Measurements from ENCODE around the gene WNK1.
"Not testable (repeated sequence)": the region's sequence is repeated elsewhere in the genome, so short reads cannot be mapped to it uniquely, and the experiment has no call there.

WNK1 gene

DNA sequence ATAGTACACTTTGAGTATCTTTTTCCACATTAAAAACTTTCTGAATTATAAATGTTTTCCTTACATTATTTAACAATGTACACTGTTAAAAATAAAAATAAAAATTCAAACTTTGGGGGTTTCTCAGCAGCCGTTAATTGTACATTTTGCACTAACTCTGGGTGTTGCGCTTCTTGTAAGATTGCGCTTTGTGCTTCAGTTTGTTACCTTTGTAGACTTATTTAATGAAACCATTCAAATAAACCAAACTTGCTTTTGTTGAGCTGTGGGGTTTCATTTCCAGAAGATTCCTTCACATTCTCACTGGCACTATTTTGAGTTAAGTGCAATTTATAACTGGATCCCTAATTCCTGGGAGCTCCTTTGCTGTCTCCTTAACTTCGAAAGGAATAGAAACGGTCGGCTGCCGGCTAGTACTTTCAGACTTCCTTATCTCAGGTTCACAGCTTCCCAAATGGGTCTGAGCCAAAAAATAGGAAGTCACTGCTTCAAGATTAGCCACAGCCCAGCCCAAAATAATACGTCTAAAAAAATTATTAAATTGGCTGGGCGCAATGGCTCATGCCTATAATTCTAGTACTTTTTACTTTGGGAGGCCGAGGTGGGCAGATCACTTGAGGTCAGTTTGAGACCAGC lies 158.9 kb downstream of the WNK1 start:
- no peak for DNase-seq (ENCODE audit: low read depth)

DNA sequence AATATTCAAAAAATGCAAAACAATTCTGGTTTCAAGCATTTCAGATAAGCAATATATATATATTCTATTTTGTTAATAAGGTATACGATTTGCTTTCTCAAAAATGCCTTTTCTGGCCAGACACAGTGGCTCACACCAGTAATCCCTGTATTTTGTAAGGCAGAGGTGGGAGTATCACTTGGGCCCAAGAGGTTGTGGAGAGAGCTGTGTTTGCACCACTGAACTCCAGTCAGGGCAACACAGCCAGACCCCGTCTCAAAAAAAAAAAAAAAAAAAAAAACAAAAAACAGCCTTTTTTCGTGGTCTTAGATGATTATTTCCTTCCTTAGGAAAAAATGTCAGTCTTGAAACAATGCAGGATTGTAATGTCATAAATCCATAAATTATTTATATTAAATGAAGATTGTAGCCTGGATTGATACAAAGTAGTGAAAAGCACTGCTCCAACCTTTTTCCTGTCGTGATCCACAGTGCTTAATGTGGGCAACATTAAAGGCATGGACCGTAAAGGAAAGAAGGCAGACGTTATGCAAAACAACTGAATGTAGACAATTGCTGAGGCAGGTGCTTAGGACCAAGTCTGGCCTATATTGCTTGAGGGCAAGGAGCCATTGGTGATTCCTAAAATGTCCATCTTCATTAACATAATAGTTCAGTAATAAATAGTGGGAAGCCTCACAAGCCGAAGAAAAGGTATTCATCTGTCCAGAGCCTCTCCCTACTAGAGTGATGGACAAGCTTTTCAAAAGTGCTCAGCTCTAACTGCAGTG lies 160.3 kb downstream of the WNK1 start:
- no peak for DNase-seq (ENCODE audit: low read depth)

DNA sequence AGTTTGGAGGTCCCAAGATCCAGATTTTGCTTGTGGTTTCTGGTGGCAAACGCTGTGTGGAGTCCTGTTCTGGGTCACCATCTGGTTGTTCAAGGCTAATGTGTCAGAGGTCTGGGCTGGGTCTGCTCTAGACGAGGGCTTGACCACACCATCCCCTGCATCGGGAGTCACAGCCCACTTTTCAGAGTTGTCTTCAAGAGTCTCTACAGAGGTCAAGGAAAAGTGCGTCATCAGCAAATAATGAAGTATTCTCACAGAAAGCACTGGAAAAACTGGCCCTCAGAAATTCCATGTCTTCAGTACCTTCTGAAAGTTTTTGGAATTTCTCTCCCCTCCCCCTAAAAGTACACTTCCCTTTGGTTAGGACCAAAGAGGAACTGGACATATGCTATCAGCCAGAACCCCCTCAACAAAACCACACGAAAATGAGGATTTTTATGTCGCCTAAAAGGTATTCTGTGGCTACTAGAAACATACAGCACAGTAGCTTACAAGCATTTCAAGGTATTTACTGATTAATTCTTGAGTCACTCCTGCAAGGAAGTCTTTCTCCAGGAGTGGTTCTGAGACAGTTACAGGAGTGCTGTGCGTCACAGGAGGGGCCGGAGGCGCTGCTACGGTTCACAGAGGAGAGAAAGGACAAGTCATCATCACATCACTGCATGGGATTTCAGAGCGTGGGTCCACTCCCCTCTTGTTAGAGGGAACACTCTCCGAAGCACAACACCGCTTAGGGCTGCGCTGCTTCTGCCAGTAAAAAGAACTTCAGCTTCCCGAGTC lies 161.7 kb downstream of the WNK1 start:
- peak; percentile 38 for DNase-seq (ENCODE audit: low read depth)

DNA sequence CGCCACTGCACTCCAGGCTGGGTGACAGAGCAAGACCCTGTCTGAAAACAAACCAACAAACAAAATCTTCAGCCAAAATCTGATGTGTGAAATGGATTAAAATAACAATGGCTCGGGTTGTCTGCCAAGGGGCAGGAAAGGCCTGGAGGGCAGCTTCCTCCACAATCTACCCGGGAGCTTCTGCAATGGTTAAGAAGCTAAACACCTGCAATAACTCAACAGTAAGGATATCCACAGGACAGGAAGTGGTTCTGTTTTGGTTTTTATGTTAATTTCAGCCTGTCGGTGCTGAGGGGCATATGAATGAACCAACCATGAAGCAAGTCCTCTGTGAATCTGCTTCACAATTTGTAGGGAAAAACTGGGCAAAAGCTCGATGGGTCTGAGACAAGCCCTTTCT lies 162.7 kb downstream of the WNK1 start:
- no peak for DNase-seq (ENCODE audit: low read depth)

DNA sequence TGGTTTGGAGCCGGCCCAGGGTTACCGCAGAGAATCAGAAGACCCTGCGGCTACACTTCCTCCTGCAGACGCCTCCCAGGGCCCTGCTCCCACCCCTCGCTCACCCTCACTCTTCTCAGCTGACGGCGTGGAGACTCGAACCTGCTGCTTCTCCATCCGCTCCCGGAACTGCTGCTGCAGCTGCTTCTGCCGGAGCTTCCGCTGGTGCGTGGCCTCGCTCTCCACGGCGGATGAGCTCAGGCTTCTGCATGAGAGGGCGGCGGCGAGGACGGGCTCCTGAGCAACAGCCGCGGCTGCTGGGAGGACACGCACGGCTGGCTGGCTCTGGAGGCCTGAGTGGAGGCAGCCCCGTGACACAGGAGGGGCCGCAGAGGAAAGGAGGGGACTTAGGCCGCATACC lies 163.9 kb downstream of the WNK1 start:
- DNase-seq (ENCODE audit: low read depth), result no peak

DNA sequence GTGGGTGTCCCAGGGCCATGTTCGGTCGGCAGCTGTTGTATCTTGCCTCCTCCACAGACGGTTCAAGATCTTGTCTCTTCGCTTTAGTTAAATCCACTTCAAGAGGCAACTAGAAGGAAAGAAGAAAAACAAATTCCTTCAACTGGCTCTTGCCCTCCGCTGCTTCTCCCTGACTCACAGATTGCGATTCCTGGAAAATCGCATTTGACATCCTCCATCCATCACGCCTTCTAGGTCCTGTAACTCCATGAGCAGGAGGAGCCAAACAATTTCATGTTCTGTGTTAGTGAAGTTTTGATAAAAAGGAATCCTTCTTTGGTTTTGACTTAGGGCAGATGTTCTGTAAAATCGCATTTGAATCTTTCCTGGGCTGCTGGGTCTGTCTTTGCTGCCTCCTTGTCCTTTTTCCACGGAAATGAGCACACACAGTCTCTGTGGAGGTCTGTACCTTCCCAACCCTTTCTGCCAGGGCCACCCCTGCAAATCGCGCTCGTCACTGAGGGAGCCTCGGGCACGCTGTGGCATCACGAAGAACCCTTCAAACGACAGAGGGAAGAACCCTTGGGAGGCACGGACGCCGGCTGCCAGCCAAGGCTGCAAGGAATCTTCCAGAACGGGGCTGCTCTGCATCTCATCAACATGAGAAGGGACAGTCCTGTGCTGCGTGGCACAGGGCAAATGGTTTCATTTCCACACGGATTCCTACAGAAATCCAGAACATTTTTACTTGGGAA lies 164.5 kb downstream of the WNK1 start:
- DNase-seq (ENCODE audit: low read depth), result no peak

DNA sequence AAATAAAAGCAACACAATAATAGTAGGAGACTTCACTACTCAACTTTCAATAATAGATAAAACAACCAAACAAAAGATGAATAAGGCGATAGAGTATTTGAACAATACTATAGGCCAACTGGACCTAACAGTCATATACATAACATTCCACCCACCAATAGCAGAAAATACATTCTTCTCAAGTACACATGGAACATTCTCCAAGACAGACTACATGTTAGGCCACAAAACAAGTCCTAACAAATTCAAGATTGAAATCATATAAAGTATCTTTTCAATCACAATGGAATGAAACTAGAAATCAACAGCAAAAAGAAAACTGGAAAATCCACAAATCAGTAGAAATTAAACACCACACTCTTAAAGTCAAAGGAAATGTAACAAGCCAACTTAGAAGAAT lies 168.3 kb downstream of the WNK1 start:
- no peak for DNase-seq (ENCODE audit: low read depth)

DNA sequence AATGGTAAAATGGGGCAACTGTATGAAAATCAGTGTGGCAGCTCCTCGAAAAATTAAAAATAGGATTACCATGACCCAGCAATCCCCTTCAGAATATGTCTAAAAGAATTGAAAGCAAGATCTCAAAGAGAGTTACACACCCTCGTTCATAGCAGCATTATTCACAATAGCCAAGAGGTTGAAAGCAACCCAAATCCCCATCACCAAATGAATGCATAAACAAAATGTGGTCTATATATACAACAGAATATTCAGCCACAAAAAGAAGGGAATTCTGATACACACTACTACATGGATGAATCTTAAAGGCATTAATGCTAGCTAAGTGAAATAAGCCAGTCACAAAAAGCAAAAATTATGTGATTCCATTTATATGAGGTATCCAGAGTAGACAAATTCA lies 169.9 kb downstream of the WNK1 start:
- no peak for DNase-seq (ENCODE audit: low read depth)

DNA sequence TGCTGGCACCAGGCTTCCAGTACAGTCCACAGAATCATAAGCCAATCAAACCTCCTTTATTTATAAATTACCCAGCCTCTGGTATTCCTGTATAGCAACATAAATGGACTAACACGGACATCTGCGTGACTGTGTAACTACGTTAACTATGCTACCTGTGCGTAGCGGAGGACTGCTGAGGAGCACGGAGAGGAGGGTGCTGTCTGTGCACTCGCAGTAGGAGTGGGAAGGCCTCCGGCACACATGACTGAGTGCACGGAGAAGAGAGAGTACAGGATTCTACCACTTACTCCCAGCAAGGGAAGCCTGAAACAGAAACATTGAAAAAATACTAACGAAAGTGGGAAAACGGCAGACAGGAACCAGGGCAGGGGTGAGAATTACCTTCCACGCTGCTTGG lies 174.3 kb downstream of the WNK1 start:
- DNase-seq (ENCODE audit: low read depth), result no peak

DNA sequence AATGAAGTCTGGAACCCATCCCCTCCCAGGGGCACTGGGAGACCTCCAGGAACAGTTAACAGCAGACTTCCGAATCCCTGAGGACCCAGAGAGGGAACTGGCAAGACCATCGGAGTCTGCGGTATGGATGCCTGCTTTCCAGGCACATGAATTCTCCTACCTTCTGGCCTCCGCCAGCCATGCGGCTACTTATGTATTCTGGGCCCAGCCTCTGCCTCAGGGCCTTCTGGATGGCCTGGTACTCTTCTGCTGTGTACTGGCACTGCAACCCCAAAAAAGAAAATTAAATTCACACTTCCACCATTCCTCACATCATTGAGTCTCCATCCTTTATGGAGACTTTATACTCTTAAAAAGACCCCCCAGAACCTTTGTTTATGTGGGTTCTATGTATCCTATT lies 178.7 kb downstream of the WNK1 start:
- no peak for DNase-seq (ENCODE audit: low read depth)

DNA sequence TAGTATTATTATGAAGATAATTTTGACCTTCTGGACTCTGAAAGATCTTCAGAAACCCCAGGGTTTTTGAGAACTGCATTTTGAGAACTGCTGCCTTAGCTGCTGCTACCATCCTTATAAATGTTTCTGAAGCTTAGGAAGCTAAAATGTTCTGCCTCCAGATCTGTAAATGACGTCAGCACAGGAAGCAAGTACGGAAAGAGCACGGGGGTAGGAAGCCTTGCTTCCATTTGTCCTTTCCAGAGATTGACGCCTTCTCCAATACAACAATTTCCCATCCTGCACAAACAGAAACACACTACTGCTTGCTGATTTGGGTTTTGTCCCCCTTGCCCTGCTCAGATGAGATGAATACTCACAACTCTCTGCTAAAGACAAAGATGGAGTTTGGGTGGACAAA lies 179.2 kb downstream of the WNK1 start:
- DNase-seq (ENCODE audit: low read depth), result no peak

DNA sequence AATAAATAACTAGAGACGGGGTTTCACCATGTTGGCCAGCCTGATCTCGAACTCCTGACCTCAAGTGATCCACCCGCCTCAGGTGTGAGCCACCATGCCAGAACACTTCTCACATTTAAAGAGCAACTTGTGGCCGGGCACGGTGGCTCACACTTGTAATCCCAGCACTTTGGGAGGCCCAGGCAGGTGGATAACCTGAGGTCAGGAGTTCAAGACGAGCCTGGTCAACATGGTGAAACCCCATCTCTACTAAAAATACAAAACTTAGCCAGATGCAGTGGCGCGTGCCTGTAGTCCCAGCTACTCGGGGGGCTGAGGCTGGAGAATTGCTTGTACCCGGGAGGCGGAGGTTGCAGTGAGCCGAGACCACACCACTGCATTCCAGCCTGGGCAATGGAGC lies 183.5 kb downstream of the WNK1 start:
- DNase-seq (ENCODE audit: low read depth), result not testable (repeated sequence)

DNA sequence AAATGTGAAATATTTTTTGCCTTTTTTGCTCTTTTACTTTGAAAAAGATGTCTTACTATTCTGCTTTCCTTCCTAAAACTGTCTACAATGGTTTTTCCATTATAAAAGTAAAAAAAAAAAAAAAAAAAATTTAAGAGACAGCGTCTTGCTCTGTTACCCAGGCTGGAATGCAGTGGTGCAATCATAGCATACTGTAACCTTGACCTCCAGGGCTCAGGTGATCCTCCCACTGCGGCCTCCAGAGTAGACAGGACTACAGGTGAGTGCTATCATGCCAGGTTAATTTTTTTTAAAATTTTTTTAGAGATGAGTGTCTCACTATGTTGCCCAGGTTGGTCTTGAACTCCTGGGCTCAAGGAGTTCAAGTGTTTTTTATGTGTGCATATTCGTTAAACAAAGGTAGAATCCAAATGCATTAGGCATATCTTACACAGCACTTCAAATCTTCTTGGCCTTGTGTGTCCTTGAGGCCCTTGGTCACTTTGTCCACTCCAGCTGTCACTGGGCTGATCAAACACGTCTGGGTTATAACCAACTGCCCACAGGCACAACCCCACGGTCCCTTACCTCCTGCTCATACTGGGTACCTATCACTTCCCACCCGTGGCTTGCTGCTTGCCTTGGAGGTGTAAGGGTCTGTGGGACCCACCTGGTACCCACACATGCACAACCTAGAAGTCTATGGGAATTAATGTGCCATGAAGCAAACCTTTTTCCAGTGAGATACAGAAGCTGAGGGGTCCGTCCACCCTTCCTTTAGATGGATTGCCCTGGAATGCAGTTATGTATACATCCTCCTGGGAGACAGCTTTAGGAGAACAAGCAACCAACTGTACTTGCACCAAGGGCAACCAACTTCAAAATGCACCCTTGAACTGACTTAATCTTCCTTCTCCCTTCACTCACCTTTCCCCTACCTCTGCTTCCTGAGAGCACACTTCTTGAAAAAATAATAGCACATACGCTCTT lies 184.3 kb downstream of the WNK1 start:
- no peak for DNase-seq (ENCODE audit: low read depth)

DNA sequence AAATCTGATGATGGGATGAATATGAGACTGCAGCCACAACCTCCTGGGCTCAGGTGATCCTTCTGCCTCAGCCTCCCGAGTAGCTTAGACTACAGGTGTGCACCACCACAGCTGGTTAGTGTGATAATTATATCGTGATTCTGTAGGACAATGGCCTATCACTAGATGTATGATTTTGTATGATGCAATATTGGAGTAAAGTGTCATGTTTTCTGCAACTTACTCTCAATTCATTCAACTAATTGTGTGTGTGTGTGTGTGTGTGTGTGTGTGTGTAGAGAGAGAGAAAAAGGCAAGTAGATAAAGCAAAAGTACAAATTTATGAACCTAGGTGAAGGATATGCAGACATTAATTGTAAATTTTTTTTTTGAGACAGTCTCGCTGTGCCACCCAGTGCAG lies 186.4 kb downstream of the WNK1 start:
- no peak for DNase-seq (ENCODE audit: low read depth)

DNA sequence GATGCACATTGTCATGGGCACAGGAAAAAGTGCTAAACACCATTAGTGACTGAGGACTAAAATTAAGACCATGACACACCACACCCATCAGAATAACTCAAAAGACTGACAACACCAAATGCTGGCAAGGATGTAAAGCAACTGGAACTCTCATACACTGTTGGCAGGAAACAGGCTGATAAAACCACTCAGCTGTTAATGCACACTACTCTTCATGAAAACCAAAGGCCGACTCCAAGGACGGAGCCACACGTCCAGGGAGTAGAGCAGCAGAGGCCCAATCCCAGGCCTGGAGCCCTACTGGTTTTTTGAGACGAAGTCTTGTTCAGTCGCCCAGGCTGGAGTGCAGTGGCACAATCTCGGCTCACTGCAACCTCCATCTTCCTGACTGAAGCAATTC lies 190.7 kb downstream of the WNK1 start:
- no peak for DNase-seq (ENCODE audit: low read depth)

DNA sequence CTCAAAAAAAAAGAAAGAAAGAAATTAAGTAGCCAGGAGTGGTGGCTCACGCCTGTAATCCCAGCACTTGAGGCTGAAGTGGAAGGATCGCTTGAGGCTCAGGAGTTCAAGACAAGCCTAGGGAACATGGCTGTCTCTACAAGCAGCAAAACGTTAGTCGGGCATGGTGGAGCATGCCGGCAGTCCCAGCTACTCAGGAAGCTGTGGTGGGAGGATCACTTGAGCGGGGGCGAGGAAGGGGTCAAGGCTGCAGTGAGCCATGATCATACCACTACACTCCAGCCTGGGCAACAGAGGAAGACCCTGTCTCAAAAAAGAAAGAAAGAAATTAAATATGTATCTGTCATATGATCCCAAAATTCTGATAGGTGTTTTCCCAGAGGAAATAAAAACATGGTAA lies 191.8 kb downstream of the WNK1 start:
- DNase-seq (ENCODE audit: low read depth), result no peak

DNA sequence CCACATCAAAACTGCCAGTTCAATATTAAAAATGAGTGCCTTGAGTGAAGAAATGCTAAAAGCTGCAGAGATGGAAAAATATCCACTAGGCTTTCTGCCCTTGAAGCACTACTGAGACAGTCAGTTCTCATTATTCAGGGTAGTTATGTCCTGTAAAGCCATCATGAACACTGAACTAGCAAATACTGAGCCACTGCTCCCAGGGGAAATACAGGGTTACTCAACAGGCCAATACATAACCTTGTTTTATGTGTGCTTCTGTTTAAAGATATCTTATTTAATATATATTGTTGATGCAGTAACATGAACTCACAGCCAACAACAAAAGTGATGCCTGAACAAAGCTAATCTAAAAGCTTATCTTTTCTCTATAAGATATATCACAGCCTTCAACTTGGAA lies 193.8 kb downstream of the WNK1 start:
- no peak for DNase-seq (ENCODE audit: low read depth)

DNA sequence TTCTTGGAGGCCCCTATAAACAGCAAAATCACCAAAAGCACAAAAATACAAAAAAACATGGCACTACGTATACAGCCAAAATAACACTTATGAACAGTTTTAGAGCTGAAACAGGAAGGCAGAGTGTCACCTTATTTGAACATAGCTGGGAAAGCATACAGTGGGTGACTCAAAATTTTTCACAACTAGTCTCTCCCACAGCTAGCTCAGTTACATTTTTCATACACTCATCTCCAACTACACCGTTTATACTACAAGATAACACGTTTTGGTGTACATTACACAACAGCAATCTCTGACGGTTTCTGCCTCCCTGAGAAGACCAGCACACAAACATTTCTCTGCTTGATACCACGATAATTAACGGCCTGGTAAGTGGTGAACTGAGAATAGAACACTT lies 194.3 kb downstream of the WNK1 start:
- DNase-seq (ENCODE audit: low read depth), result no peak

DNA sequence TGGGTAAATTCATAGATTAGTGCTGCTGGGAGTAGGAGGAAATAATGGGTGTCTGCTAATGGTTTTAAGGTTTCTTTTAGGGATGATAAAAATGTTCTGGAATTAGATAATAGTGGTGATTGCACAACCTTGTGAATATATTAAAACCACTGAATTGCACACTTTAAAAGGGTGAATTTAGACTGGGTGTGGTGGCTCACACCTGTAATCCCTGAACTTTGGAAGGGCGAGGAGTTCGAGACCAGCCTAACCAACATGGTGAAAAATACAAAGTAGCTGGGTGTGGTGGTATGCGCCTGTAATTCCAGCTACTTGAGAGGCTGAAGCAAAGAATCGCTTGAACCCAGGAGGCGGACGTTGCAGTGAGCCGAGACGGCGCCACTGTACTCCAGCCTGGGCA lies 195.9 kb downstream of the WNK1 start:
- DNase-seq (ENCODE audit: low read depth), result no peak

DNA sequence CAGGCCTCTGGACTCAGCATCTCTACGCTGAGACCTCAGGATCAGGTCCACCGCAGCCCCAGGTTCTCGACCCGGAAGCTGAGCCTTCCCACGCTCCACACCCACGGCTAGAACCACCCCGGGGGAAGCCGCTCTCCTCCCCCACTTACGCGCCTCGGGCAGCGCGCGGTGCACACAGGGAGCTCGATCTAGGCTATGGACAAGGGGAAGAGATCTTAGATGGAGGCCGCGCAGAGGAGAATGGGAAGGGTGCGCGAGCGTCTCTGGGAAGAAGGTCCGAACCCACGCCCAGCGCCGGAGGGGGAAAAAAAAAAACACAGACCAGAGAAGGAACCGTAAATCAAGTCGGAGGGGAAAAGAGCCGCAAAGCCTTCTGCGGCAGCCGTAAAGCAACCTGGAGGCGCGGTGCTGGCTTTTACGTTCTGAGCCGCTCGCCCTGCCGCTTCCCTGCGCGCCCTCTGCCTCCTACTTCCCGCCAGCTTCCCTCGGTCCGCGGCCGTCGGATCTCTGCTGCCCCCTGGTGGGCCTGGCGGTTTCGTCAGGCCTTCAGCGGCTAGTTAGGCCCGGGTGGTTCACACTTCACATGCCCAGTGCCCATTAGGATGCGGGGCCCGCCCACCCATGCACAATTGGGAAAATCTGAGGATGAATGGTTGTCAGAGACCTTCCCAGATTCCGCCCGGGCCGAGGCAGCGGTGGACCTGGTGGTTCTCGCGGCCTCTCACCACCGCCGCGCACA lies 197.2 kb downstream of the WNK1 start, which contains the start of gene RAD52:
Gene RAD52, minus strand, starts transcription at position 242 of the 739 bp plus-strand sequence. CDS start 16,636 bp downstream, outside the sequence.
- peak; percentile 98 for DNase-seq (ENCODE audit: low read depth)

Data from GM04504 (cell line).